Right lung (tissue), 5 donors: ENCODE measurements around the gene SLC7A4. TPM values are rescaled to one million over a fixed set of nuclear protein-coding genes. Genes with fewer than 3 reads are reported as not detected.
A peak's percentile ranks its signal among the peaks of the same experiment; 100 is the strongest.
"Not testable (repeated sequence)": the region's sequence is repeated elsewhere in the genome, so short reads cannot be mapped to it uniquely, and the experiment has no call there.

ENCODE experiments used
- DNase-seq, 2 donors: peaks; one replicate each; pipeline ENCODE4 v3.0.0-alpha.2; 2013
- polyA plus RNA-seq, 5 donors: library from polyadenylated mRNA; unstranded; fragments of 120-200 nt; gene quantifications; one replicate each; pipeline versions ENCODE4 v1.2.1 to v1.2.3, GENCODE V29; 2013; ENCODE audit warnings: inconsistent platforms in 1 of 5, low replicate concordance in 1 of 5; ENCODE audit not compliant: insufficient read length in 5 of 5, insufficient read depth in 1 of 5

The SLC7A4 gene
- polyA plus RNA-seq, 5 donors = 0.18 to 0.78 (median 0.46) TPM

GRCh38 chr22:21022507-21022906, 9.9 kb downstream of the SLC7A4 start:
- DNase-seq = no peak

GRCh38 chr22:21020802-21021429, 11.4 kb downstream of the SLC7A4 start:
- no peak for DNase-seq

DNA sequence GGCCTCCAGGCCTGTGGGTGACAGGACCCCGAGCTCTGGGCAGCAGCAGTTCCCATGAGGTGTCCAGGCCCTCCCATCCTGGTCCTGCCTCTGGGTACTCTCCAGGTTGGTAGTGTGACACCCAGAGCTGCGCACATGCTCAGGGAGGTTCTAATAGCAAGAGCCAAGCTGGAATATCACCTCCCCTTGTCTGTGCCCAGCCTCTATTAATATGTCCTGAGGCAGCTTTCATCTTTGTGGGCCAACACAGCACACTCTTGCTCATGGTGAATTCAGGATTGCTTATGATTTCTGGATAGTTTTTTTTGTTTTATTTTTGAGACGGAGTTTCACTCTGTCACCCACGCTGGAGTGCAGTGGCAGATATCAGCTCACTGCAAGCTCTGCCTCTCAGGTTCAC, 14.0 kb downstream of the SLC7A4 start:
- no peak for DNase-seq

- DNase-seq = no peak
Measured at GRCh38 chr22:21016644-21017420, 15.5 kb downstream of the SLC7A4 start.

- DNase-seq = no peak
Measured at GRCh38 chr22:21015466-21016006, 16.8 kb downstream of the SLC7A4 start.

DNA sequence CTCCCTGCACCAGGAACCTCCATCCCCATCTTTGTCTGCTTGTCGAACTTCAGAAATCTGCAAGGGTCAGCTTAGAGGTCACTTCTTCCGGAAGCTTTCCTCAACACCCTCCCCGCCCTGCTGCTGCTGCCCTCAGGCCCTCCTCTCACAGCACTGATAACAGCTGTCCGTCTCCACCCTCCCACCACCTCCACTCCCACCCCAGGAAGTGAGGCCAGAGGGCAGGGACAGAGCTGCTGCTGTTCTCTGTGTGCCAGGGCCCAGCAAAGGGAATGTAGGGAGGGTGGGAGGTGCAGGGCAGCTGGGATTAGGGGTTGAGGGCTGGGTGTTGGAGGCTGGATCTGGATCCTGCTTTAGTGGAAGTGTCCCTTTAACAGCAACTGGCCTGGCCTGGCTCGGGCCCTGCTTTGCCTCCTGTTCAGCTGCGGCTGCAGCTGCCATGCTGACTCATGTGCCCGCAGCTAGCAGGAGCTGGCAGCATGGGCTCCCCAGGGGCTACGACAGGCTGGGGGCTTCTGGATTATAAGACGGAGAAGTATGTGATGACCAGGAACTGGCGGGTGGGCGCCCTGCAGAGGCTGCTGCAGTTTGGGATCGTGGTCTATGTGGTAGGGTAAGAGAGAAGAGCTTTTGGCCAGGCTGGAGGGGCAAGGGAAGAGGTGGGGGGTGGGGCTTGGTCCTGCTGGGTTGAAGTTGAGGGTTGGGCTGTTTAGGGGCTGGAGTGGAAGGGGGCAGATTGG, 17.5 kb downstream of the SLC7A4 start, which contains the start of gene P2RX6:
Gene P2RX6, plus strand, starts transcription at position 440 of the 740 bp plus-strand sequence. Its CDS starts 10 bp downstream, at position 450.
- DNase-seq = peak; percentile 57 to 68

DNA sequence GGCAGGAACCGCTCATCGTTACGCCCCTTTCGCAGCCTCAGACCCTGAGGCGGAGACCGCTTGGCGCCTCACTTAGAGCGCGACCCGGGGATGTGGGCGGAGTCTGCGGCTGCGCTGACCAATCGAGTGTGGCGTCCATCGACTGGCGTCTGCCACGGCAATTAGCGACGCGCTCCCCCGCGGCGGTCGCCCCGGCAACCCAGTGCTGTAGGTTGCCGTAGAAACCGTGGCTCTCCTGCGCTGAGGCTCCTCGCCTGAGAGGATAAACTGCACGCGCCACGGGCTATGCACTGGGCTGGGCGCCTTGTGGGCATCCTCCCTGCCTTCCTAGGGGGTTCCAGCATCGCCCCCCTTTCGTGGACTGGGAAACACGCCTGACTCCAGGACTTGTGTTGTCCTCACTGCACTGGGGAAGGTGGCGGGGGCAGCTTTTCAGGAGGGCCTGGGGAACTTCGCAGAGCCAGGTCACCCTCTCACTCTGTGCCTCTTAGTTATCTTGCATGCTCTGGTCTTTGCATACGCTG, 18.1 kb downstream of the SLC7A4 start:
- peak; percentile 92 to 95 for DNase-seq

DNA sequence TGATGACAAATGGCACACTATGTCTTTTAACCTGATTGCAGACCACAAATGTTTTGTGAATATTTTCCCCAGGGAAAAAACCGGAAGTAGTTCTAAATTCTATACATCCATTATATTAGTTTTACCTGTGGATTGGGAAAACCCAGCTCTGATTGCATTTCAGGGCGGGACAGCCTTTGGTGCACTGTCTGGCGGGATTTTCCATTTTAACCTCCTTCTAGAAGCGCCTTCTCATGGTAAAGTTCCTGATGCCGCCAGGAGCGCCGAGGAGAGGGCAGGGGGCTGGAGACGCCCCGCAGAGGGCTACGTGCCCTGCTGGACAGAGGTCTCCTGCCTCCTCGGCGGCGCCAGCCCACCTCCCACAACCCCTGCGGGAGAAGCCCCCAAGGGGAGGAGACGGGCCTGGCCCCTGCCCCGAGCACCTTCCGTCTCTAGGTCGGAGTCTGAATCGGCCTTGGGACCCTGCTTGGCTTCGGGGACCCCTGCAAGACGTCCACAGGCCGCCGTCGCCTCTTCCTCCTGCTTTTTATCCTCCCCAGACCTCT, 18.6 kb downstream of the SLC7A4 start:
- no peak for DNase-seq

- DNase-seq = no peak
Measured at GRCh38 chr22:21012446-21013407, 19.6 kb downstream of the SLC7A4 start.

DNA sequence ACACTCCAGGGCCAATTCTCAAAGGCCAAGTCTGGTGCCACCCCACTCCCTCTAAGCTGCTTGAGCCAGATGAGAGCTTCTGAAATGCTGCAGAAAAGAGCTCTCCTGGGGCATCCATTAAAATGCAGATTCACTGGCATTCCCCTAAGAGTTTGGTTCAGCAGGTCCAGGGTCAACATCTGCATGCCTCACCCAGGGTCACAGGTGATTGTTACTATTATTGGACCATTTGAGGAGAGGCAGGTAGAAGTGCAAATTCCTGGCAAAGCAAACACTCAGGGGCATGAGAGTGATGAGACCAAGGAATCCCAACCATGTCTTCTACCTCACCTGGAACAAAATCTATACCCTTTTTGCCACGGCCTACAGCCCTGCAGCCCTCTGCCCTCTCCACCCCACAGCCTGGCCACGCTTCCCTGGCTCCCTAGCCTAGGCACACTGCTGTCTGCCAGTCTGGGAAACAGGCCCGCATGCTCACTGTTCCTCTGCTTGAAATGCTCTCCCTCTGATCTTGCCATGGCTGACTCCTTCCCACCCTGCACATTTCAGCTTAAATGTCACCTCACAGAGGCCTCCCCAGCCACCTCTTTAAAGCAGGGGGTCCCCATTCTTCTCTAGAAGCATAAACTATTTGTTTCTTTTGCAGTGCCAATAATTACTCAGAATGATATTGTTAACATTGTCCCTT, 21.8 kb downstream of the SLC7A4 start:
- DNase-seq = no peak

- DNase-seq = peak in 1 of 2 donors; percentile 36
Measured at GRCh38 chr22:21009638-21010425, 22.5 kb downstream of the SLC7A4 start.

- not testable (repeated sequence) for DNase-seq
Measured at GRCh38 chr22:21009208-21009607, 23.2 kb downstream of the SLC7A4 start.

- no peak for DNase-seq
Measured at GRCh38 chr22:21003782-21004181, 28.6 kb downstream of the SLC7A4 start.

GRCh38 chr22:21001601-21002325, 30.6 kb downstream of the SLC7A4 start, which contains the start of gene THAP7:
Gene THAP7, minus strand, starts transcription at chr22:21002118. Its CDS starts 207 bp downstream, at chr22:21001911.
- peak; percentile 97 to 99 for DNase-seq

DNA sequence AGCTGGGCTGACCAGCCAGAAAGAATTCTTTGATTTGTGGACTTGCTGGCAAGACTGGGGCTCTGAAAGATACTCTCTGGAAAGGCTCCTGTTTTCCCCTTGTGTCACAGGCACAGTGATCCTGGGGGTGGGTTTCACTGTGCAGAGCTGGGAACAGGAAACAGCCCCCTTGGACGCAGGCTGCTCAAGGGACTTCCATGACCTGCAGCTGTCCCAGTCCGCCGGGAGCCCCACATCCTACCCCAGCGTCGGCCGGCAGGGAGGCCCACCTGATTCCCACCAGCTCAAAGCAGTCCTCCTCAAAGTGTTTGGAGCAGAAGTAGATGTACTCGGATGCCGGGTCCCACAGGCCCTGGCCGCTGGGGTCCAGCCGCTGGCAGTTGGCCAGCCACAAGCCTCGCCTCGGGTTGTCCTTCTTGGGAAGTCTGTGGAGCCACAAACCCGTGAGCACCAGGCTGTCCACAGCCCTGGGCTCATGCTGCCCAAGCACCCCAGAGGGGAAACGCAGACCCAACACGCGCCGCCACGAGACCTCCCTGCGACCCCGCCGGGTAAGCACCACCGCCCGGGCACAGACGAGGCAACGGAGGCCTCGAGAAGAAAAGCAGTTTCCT, 31.3 kb downstream of the SLC7A4 start:
- DNase-seq = no peak

DNA sequence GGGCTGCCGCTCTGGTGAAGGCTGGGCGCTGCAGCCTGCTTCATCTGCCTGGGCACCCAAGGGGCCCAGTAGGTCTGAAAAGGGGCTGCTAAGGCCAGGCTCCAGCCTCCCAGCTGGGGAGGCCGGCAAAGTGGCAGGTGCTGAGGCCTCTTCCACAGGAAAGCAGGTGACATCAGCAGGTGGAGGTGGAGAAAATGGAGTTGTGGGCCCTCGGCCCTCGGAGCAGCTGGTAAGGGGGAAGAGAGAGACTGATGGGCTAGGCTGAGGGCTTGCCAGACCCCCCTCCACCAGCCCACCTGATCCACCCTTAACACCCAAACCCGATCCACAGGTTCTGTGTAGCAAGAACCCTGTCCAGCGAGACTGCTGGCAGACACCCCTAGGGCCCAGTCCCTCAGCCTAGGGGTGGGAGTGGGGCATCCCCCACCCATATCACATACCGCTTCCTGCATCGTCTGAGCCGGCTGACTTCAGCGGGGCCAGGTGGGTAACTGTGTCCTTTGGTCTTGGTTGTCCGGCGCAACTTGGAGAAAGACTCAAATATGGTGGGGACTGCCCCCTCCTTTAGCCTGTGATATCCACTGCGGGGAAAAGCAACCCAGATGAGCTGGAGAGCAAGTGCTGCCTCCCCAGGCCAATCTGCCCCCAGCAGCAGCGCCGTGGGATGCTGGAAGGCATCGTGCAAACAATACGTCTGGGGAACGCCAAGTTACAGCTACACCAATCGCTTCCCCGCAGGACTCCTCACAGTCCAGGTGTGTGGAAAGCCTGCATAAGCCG, 32.0 kb downstream of the SLC7A4 start:
- DNase-seq = no peak
